GM18508 (cell line): ENCODE measurements around the gene CARTPT.

ENCODE experiments used
- ATAC-seq: cut with Tn5 transposase; IDR thresholded peaks from one replicate; pipeline ENCODE4 v1.9.1; 2021; ENCODE audit warnings: moderate number of reproducible peaks; ENCODE audit not compliant: insufficient read depth, unreplicated experiment

CARTPT gene

DNA sequence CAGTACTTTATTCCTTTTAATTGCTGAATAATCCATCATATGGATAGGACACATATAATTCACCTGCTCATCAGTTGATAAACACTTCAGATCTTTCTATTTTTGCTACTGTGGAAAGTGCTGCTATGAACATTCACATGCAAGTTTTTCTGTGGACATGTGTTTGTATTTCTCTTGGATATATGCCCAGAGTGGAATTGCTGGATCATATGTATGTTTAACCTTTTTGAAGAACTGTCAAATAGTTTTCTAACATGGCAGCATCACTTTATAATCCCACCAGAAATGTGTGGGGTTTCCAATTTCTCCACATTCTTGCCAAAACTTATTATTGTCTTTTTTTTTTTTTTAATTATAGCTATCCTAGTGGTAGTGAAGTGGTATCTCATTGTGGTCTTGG lies 15.1 kb downstream of the CARTPT start:
- ATAC-seq = no peak

DNA sequence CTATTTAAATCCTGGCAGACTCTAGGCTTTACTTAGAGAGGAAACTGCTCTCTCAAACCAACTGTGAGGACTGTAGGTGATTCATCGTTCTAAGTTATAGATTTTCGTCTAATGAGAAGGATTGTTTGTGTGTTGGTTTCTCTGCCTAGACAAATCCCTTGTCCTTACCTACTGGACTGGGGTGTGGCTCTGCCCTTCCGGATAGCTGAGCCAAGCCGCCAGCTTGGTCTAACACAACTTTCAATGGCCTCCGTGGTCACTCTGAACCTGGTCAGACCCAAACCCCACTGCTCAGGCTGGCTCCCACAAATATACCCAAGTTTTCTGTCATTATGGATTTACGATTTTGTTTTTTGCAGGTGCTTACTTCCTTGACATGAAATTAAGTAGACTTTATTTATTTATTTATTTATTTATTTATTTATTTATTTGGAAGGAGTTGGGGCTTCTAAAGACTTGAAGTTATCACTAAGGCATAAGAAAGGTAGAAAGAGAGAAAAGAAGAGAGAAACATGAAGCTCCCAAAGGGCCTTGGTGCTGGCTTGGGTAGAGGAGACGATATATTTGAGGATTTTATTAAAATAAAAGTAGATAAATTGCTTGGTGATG lies 19.0 kb downstream of the CARTPT start:
- ATAC-seq = no peak

DNA sequence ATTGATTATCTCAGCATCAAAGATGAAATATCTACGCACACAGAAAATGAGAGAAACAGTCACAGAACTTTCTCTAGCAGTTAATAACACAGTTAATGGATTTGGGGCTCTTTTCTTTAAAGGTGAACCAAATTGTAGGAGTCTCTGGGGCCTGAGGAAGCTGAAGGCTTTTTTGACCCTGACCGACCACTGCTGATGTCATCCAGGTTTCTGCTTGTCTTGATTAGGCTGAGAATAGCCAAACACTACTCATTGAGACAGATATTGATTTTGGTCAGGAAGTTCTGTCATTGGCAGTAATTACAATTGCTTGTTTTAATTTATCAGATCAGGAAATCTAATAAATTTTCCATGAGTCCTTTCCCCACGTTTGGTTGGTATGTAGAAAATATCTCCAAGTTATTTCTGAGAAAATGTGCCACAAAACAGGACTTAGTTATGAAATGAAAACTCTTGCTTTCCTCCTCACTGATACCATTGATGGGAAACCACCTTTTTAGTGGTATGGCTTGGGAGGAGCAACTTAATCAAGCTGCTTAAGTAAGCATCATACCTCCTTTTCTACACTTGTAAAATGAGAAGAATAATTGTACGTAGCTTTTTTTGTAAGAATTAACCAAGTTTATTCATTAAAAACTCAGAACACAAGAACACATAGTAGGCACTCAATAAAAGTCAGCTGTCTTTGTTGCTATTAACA lies 19.7 kb downstream of the CARTPT start:
- no peak for ATAC-seq

DNA sequence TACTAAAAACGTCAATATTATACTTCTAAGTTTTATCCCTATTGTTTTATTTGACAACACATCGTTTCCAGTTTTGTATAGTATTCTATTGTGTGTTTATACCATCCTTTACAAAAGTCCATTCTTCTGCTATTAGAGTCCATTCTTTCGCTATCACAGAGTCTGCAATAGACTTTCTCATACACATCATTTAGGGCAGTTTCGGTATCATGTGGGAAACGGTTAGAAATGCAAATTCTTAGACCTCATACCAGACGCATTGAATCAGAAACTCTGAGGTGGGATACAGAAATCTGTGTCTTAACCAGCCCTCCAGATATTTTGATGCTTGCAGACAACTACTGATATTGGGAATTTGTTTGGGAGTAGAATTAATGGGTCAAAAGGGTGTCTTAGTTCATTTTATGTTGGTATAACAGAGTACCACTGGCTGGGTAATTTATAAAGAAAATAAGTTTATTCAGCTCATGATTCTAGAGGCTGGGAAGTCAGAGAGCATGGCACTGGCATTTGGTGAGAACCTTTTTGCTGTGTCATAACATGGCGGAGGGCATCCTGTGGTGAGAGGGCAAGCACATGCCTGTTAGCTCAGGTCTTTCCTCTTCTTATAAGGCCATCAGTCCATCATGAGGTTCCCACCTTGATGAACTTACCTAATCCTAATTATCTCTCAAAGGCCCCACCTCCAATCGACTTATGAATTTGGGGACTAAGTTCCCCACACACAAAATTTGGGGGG lies 21.1 kb downstream of the CARTPT start:
- ATAC-seq = peak; percentile 82

DNA sequence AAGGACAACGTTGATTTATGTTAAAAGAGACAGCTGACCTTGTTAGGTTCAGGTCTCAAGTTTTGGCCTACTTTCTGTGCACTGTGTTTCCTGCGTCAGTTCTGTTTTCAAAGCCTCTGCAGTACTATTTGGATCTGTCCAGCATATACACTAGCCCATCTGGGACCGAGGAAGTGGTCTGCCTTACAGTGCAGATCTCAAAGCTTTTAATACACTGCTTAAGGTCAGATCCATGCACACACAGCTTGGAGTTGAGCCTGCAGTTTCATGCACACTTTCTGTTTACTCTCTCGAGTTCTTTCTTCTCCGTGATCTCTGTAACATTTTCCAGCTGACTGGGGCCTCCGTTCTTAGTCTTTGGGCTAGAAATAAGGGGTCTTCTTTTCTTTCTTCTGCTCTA lies 24.1 kb downstream of the CARTPT start:
- no peak for ATAC-seq

DNA sequence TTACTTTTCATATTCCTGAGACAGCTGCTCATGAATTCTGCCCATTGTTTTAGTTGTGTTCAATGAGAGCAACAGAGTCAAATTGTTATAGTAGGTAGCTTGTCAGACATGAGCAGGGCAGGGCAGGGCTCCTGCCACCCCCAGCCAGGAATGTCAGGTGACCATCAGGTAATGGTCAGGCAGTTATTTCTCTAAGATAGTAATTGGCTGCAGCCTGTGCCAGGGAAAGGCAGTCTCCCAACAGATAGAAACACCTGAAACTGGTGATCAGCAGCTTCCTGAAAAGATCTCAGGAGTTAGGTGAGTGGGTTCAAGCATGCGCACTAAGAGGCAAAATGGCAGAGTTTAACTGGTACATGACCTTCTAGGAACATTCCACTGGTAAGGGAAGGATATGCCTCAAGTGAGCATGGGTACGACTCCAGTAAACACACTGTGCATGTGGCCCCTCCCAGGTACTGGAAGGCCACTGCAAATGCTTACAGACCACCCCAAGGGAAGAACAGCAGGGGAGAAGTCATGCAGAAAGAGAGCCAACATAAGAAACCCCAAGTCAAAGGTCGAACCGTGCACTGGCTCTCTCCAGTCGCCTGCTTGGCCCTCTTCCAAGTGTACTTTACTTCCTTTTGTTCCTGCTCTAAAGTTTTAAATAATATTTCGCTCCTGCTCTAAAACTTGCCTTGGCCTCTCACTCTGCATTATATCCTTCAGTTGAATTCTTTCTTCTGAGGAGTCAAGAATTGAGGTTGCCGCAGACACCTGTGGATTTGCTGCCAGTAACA lies 25.1 kb downstream of the CARTPT start:
- ATAC-seq = no peak

DNA sequence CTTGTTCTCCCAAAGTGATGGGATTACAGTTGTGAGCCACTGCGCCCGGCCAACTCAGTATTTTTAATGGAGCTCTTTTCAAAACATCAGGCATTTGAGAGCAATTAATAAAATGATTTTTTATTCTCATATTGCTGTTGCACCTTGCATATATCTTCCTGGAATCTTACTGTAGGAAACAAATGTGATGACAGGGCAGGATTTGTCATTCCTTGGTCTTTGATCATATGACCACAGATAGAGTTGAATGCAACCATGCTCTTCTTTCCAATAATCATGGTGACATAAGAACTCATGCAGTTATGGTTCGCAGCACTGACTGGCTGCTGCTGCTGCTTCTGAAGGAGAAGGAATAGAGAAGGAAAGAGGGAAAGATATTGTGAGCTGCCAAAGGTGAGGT lies 28.1 kb downstream of the CARTPT start:
- no peak for ATAC-seq

- ATAC-seq = no peak
Observed at GRCh38 chr5:71748360-71748759, 29.3 kb downstream of the CARTPT start.

- ATAC-seq = no peak
Observed at GRCh38 chr5:71751422-71751821, 32.3 kb downstream of the CARTPT start.

DNA sequence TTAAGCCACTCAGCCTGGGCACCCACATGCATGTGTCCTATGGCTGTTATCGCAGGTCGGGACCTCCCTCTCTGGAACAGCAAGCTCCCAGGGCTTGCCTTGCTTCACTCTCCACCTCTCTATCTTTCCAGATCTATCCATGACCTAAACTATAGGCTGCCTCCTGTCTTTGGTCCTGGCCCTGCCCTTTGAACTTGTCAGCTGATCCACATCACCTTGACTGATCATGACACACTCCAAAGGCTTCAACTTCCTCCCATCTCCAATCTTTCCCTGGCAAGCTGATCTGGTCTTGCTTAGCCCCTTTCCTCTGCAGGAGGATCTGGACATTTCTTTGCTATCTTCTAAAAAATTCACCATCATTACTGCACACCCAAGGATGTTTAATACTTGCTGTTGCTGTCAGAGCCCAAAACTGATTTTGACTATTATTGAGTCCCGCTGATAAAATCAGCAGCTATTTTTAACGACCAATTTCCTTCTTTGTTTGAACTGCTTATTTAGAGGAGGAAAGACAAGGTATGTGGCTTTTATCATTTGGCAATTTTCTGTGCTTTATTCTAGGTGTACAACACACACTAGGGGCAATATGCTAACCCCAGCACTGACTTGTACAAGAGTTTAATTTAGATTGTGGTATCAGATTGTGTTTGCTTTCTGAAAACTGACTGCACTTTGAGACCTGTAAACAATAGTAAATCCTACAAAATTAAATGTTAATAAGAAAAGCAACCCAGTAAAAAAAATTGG lies 33.5 kb downstream of the CARTPT start:
- ATAC-seq = no peak

DNA sequence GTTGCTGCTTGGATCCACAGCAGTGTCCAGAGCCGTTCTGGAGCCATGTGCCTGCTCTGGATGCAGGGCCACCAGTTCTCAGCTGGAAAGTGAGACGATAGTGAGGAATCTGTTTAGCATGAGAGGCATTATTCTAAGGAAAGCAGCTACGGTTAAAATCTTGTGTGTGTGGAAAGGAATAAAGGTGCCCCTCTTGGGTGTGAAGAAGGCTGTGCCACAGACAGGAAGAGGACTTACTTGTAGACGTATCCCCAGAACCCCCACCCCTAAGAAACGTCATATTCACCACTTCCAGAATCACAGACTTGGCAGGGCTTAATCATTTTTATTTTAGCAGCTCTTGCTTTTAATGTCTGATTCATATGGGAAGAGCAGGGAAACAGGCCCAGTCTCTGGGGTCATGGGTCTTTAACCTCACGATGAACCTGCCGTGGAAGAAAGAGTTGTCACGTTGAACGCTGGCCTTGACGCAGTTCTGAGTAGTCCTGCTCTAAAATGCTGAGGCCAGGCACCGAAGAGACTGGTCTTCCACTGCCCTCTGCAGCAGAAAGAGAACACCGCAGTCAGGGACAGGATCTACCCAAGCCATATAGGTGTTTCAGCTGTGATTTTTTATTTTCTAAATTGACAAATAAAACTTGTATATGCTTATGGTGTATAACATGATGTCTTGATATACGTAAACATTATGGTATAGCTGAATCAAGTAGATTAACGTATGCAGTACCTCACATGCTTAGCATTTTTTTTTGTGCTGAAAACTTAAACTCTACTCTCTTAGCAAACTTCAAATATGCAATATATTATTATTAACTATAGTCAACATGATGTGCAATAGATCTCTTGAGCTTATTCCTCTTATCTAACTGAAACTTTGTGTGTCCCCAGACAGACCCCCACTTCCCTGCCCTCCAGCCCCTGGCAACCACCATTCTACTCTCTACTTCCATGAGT lies 38.8 kb downstream of the CARTPT start:
- ATAC-seq = peak; percentile 87

DNA sequence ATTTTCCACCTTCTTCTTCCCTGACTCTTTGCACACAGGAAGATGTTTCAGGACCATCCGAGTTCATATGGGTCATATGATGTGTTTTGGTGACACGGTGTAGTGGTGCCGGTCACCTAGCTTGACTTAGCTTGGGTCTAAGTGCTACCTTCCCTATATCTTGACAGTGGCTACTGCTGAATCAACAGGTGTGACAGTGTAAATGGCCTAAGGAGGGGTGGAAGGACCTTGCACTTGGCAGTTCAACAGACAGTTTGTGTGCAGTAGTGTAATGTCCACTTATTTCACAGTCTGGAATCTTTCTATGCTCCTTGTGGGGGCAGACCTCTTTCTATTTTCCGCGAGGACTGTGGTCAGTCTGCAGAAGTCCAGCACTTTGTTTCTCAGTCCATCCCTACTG lies 43.8 kb downstream of the CARTPT start:
- no peak for ATAC-seq

- ATAC-seq = no peak
Observed at GRCh38 chr5:71767661-71768060, 48.6 kb downstream of the CARTPT start.

DNA sequence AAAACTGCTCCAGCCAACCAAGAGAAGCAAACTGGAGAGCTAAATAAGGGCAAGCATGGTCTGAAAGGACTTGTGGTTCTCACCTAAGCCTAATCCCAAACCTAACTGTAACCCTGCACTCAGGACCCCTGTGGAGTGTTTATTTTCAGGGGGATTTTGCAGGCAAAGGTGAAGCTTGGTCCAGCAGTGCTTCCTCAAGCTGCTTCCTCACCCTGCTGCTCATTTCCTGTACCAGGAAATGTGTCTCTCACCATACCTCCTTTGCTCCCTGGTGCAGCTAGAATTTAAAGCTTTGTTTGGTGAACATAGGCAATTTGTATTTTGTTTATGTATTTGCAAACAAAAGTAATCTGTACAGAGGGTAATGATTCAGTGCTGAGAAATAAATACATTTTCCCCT lies 50.2 kb downstream of the CARTPT start:
- no peak for ATAC-seq

DNA sequence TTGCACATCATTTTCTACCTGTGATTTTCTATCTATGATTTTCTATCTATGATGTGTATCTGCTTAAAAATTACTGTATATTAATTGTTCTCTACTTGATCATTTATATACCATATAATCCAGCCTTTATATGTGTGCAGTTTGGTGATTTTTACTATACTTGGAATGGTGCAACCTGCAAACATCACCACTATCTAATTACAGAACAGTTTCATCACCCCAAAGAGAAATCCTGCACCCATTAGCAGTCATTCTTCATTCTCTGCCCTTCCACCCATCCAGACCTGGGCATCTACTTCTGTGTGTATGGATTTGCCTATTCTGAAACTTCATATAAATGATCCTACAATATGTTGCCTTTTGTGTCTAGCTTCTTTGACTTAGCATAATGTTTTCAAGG lies 51.3 kb downstream of the CARTPT start:
- ATAC-seq = no peak
